Right atrium auricular region (tissue), 2 donors: ENCODE data around the gene RPTOR. TPM values are rescaled to one million over a fixed set of nuclear protein-coding genes. Genes with fewer than 3 reads are reported as not detected.

Experiments
- DNase-seq: peaks from one replicate; pipeline ENCODE4 v3.0.0-alpha.2; 2019; ENCODE audit warnings: low spot score
- H3K27ac ChIP-seq, 2 donors: fragments of 200-600 bp; sonication (generic); 1 replicate in 1 of 2; 2 replicates in 1 of 2; pipeline ENCODE4 v1.5.1; 2016 to 2019
- H3K27me3 ChIP-seq, 2 donors: fragments of 200-600 bp; sonication (generic); one replicate each; pipeline versions ENCODE4 v1.5.1 to v1.6.0; 2017 to 2019
- H3K36me3 ChIP-seq: fragments of 200-600 bp; sonication (generic); one replicate; pipeline ENCODE4 v1.5.1; 2016
- H3K4me1 ChIP-seq, 2 donors: fragments of 200-600 bp; sonication (generic); one replicate each; pipeline versions ENCODE4 v1.5.1 to v1.6.0; 2017 to 2019
- H3K4me3 ChIP-seq, 2 donors: fragments of 200-600 bp; sonication (generic); 1 replicate in 1 of 2; 2 replicates in 1 of 2; pipeline ENCODE4 v1.5.1; 2017 to 2019; ENCODE audit warnings: mild to moderate bottlenecking in 1 of 2, moderate library complexity in 1 of 2
- H3K9me3 ChIP-seq, 2 donors: fragments of 200-600 bp; sonication (generic); one replicate each; pipeline ENCODE4 v1.5.1; 2019
- total RNA-seq, 2 donors: library from RNA; depleted of rRNA; stranded (reverse); fragments of >200 nt; gene quantifications; one replicate each; pipeline ENCODE4 v1.1.0, GENCODE V29; 2016
- TF ChIP-seq, protein P1 (sequence below), 2 donors: fragments of 200-600 bp; sonication (generic); IDR thresholded peaks; one replicate each; pipeline ENCODE4 v1.5.1; 2019; ENCODE audit warnings: antibody characterized with exemption in 2 of 2

Gene RPTOR
- total RNA-seq, 2 donors from 2014 or later = 19.9 to 22.6 TPM

DNA sequence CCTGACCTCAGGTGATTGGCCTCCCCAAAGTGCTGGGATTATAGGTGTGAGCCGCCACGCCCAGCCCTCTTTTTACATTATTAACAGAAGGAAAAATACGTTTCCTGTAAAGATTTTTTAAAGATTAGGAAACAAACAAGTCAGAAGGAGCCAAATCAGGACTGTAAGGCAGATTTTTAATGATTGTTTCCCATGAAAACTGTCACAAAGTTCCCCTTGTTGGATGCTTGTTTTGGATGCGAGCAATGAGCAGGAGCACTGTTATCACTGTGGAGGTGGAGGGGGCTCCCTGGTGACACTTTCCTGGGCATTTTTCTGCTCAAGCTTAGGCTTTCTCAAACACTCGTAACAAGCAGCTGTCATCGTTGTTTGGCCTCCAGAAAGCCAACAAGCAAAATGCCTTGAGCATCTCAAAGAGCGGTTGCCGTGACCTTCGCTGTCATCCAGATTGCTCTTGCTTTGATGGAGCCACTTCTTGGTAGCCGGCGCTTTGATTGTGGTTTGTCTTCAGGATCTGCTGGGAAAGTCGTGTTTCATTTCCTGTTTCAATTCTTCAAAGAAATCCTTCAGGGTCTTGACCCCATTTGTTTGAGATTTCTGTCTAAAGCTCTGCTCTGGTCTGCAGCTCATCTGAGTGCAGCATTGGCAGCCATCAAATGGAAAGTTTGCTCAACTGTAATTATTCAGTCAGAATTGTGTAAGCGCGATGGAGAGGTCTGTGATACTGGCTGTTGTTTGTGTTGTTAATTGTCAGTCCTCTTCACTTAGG is 128.7 kb downstream of the RPTOR start:
- H3K4me3 ChIP-seq = no peak overlapping the region

DNA sequence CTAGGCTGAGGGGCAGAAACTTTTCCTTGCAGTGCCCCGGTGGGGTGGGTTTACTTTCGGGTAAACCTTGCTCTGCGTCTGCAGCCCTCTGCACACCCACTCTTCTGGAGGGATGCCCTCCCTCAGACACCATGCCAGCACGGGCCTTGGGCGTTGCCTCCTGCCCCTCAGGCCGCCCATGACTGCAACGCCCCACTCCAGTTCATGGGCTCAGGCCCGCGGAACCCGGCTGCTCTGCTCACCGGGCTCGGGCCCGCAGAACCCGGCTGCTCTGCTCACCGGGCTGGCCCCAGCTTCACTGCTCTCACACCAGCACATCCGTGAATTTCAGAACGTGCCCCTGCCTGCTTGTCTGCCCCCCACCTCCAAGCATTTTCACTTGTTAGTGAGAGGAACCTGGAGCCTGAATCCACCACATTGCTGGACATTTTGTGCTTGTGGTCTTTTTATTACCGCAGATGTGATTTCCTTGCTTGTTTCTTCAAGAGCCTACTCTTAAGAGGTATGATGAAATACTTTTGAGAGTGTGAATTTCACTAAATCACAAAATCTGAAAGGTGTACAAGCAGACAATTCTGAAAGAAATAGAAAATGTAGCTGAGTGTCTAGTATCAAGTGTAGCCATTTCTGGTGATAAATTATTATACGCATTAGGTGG is 130.9 kb downstream of the RPTOR start:
- Histone ChIP-seq H3K9me3 (no peaks in the 10 kb centered on the region), H3K36me3 (no peaks in the 10 kb centered on the region), H3K4me1 (no peaks in the 10 kb centered on the region), H3K27me3 (no peaks in the 10 kb centered on the region), H3K4me3 (no peak overlapping the region), H3K27ac (no peak overlapping the region)
- DNase-seq = no peak
- TF ChIP-seq, protein P1, sequence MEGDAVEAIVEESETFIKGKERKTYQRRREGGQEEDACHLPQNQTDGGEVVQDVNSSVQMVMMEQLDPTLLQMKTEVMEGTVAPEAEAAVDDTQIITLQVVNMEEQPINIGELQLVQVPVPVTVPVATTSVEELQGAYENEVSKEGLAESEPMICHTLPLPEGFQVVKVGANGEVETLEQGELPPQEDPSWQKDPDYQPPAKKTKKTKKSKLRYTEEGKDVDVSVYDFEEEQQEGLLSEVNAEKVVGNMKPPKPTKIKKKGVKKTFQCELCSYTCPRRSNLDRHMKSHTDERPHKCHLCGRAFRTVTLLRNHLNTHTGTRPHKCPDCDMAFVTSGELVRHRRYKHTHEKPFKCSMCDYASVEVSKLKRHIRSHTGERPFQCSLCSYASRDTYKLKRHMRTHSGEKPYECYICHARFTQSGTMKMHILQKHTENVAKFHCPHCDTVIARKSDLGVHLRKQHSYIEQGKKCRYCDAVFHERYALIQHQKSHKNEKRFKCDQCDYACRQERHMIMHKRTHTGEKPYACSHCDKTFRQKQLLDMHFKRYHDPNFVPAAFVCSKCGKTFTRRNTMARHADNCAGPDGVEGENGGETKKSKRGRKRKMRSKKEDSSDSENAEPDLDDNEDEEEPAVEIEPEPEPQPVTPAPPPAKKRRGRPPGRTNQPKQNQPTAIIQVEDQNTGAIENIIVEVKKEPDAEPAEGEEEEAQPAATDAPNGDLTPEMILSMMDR (IDR thresholded peaks at IDR 0.05) = no peak

More for the DNA sequence above, 128.7 kb downstream of the RPTOR start:
- no peaks in the 10 kb centered on the region for H3K9me3 ChIP-seq
- no peaks in the 10 kb centered on the region for H3K27me3 ChIP-seq
- H3K4me1 ChIP-seq = no peaks in the 10 kb centered on the region
- DNase-seq = no peak
- H3K27ac ChIP-seq = no peak overlapping the region
- H3K36me3 ChIP-seq = no peaks in the 10 kb centered on the region
- TF ChIP-seq, protein P1 (IDR thresholded peaks at IDR 0.05) = no peak

DNA sequence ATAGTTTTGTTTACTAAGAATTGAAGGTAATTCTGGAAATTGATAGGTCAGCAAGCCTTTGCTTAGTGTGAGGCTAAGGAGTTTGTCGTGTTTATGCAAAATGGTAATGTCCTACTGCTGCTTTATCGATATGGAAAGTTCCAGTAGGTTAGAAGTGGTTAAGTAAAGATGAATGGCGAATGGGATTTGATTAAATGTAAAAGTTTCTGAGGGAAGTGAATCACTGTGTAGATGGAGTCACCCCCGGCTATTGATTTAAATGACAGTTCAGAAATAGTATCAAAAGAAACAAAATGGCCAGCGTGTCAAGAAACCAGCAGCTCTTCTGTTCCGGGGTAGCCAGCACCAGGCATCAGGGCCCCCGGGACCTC is 131.4 kb downstream of the RPTOR start:
- Histone ChIP-seq H3K9me3 (no peaks in the 10 kb centered on the region), H3K27me3 (no peaks in the 10 kb centered on the region), H3K4me3 (no peak overlapping the region), H3K4me1 (no peaks in the 10 kb centered on the region), H3K27ac (no peak overlapping the region), H3K36me3 (no peaks in the 10 kb centered on the region)
- TF ChIP-seq, protein P1 (IDR thresholded peaks at IDR 0.05) = no peak
- DNase-seq = no peak

DNA sequence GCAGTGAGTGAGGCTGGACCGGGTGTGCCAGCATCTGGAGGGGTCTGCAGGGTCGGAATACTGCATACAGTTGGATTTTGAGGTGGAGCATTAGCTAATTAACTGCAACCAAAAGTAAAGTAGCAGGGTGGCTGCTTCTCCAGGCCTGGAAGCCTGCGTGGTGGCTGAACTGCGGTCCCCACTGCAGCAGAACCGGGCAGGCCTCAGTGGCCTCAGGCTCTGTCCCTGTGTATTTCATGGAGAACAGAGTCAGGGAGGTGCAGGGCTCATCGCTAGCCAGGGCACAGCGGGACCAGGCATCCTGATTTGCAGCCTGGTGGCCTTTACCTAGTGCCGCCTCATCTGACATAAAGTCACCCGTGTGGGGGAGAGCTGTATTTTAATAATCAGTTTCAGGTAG is 131.9 kb downstream of the RPTOR start:
- Histone ChIP-seq H3K9me3 (no peaks in the 10 kb centered on the region), H3K4me1 (no peaks in the 10 kb centered on the region), H3K27ac (no peak overlapping the region), H3K4me3 (no peak overlapping the region), H3K36me3 (no peaks in the 10 kb centered on the region), H3K27me3 (no peaks in the 10 kb centered on the region)
- TF ChIP-seq, protein P1 (IDR thresholded peaks at IDR 0.05) = no peak
- DNase-seq = no peak

DNA sequence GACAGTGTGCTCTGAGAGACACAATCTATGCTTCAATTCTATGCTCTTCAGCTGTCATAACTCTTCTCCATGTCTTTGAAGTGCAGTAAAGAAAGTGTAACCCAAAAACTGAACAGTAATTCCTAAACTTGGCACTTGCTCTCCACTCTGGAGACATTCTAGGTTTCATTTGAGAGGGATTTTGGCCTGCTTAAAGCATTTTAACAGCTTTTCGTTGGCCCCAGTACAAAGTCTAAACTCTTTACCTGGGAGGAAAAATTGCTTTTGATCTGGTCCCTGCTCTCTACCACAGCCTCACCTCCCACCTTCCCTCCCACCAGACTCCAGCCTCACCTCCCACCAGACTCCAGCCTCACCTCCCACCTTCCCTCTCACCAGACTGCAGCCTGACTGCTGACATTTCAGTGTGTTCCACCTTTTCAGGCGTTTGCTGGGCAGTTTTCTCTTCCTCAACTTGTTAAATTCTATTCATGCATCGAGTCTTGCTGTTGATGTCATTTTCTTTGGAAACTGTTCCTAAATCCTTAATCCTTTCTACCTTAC is 132.6 kb downstream of the RPTOR start:
- H3K27me3 ChIP-seq = no peaks in the 10 kb centered on the region
- H3K9me3 ChIP-seq = no peaks in the 10 kb centered on the region
- no peak for DNase-seq
- H3K4me3 ChIP-seq = no peak overlapping the region
- no peak overlapping the region for H3K27ac ChIP-seq
- no peaks in the 10 kb centered on the region for H3K36me3 ChIP-seq
- TF ChIP-seq, protein P1 (IDR thresholded peaks at IDR 0.05) = no peak
- H3K4me1 ChIP-seq = no peaks in the 10 kb centered on the region
